ENCODE measurements around the gene DNAJB12.
A peak's percentile ranks its signal among the peaks of the same experiment; 100 is the strongest.
"Not testable (repeated sequence)": the region's sequence is repeated elsewhere in the genome, so short reads cannot be mapped to it uniquely, and the experiment has no call there.

The DNAJB12 gene

DNA sequence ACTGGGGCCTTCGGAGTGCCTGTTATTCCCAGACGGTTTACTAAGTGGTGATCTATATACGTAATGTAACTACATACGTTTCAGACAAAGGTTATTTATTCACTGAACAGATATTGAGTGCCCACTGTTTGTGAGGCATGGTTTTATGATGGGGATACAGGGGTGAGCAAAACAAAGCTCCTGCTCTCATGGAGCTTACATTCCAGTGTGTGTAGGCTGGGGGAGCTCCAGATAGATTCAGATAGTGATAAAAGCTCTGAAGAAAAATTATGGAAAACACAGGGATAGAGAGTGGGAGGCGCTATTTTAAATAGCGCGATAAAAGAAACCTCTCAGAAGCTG, 466 bp upstream of the DNAJB12 start:
- DNase-seq (ENCODE audit: low read depth): no peak

DNA sequence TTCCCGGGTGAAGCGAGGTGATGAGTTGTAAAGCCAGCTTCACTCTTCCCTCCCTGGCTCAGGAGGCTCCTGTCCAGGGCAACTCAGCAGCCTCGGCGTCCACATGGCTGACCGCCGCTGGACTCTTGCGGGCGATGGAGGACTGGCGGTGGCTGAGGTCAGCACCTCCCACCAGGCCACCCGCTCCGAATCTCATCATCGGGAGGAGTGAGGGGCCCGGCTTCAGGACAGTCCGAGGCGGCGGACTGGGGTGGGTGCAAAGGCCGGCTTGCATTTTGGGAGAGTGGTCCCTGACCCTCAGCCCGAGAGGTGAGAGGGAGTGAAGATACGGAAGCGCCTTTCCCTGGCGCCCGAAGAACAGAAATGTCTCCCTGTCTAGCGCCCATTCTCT, 759 bp downstream of the DNAJB12 start:
- peak overlapping the region; percentile 70 for H3K4me3 ChIP-seq (ENCODE audit: control insufficient read depth, low read depth, low read length)
- no peak for DNase-seq (ENCODE audit: low read depth)
- TF ChIP-seq, protein P1, sequence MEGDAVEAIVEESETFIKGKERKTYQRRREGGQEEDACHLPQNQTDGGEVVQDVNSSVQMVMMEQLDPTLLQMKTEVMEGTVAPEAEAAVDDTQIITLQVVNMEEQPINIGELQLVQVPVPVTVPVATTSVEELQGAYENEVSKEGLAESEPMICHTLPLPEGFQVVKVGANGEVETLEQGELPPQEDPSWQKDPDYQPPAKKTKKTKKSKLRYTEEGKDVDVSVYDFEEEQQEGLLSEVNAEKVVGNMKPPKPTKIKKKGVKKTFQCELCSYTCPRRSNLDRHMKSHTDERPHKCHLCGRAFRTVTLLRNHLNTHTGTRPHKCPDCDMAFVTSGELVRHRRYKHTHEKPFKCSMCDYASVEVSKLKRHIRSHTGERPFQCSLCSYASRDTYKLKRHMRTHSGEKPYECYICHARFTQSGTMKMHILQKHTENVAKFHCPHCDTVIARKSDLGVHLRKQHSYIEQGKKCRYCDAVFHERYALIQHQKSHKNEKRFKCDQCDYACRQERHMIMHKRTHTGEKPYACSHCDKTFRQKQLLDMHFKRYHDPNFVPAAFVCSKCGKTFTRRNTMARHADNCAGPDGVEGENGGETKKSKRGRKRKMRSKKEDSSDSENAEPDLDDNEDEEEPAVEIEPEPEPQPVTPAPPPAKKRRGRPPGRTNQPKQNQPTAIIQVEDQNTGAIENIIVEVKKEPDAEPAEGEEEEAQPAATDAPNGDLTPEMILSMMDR (IDR thresholded peaks at IDR 0.05; ENCODE audit: control insufficient read depth, insufficient read depth, low read depth, low read length, missing control alignments): no peak

More for the DNA sequence above, 466 bp upstream of the DNAJB12 start:
- TF ChIP-seq, protein P1 (IDR thresholded peaks at IDR 0.05; ENCODE audit: control insufficient read depth, insufficient read depth, low read depth, low read length, missing control alignments): no peak
- H3K4me3 ChIP-seq (ENCODE audit: control insufficient read depth, low read depth, low read length): peak overlapping the region; percentile 70

DNA sequence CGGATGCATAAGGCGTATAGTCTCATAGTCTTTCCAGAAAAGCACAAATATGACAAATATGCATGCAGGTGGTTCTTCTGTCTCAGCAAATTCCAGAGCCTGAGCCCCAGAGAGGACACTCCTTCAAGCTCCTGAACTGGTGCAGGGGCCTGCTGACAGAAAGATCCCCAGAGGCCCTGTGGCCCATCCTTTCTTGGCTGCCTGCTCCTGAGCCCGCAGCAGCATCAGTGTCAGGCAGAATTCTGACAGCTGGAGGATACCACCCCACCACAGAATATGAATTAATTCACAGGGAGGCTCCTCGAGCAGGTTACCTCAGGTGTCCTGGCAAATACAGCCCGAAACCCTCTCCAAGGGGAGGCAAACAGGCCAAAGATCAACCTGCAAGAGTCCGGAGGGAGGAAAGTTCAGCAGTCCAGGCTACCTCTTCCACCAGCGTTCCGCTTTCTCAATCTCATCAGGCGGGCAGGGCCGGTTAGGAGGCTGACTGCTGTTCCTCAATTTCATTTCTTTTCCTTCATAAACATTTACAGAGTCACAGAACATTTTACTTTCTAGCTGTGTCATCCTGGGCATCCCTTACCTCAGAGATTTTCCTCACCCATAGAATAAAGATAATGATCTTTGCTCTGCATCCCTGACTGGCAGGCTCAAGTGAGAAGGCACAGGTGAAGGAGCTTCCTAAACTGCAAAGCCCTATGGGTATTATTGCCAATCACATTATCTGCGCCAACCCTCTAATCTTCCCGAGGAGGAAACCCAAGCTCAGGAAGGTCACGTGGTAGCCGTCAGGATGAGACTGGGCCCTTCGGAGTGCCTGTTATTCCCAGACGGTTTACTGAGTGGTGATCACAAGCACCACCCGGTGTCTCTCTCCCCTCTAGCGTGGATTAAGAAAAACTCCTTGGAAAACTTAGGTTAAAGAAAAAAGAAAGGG, 1.4 kb downstream of the DNAJB12 start:
- peak overlapping the region; percentile 70 for H3K4me3 ChIP-seq (ENCODE audit: control insufficient read depth, low read depth, low read length)
- TF ChIP-seq, protein P1 (IDR thresholded peaks at IDR 0.05; ENCODE audit: control insufficient read depth, insufficient read depth, low read depth, low read length, missing control alignments): no peak
- no peak for DNase-seq (ENCODE audit: low read depth)

DNA sequence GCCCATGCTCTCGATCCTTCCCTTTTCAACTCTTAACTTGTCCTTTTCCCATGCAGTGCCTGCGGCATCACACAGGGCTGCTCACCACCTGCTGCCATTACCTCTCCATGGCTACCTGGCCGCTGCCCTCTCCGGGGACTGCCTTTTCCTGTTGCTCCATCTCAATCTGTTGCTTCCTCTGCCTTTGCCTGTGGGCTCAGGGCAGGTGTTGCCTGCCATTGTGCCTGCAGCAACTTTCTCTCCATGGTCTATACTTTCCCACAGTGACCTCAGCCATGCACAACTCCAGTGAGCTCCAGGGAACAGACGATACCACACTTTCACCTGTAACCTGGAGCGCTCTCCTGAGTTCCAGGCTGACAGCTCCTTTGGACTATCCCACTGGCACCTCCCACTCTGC, 3.2 kb downstream of the DNAJB12 start:
- TF ChIP-seq, protein P1 (IDR thresholded peaks at IDR 0.05; ENCODE audit: control insufficient read depth, insufficient read depth, low read depth, low read length, missing control alignments): no peak
- H3K4me3 ChIP-seq (ENCODE audit: control insufficient read depth, low read depth, low read length): no peak overlapping the region
- no peak for DNase-seq (ENCODE audit: low read depth)

DNA sequence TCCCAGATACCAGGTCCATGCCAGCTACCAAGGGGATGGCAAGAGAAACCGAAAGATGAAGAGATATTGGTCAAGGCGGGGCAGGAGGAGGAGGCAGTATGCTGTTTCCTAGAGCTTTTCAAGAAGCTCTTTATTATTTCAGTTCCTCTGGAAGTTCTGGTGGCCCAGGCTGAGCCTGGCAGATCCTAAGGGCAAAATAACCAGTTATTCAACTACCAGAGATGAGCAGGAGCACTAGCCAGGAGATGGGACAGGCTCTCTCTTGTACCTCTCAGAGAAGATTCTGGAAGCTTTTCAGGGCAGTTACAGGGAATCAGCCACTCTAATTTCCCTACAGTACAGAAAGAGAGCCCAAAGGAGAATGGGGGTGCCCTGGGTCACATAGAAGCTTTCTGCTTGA, 5.3 kb downstream of the DNAJB12 start:
- no peak for DNase-seq (ENCODE audit: low read depth)
- no peak overlapping the region for H3K4me3 ChIP-seq (ENCODE audit: control insufficient read depth, low read depth, low read length)
- TF ChIP-seq, protein P1 (IDR thresholded peaks at IDR 0.05; ENCODE audit: control insufficient read depth, insufficient read depth, low read depth, low read length, missing control alignments): no peak

DNA sequence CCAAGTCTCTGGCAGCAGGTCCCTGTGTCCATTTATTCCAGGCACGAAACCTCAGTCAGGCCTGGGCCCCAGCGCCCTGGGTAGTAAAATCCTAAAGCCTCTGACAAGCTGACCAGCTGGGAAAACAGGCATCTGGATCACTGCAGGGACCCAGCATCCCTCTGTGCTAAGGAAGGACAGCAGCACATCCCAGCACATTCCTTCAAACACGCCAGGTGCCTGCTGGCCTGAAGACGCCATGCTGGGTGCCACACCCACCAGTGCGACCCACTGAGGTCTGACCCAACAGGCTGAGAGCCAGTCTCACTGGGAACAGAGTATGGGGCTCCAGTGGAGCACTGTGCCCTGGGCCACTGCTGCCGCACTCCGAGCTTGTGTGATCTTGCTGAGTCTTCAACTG, 6.4 kb downstream of the DNAJB12 start:
- TF ChIP-seq, protein P1 (IDR thresholded peaks at IDR 0.05; ENCODE audit: control insufficient read depth, insufficient read depth, low read depth, low read length, missing control alignments): no peak
- H3K4me3 ChIP-seq (ENCODE audit: control insufficient read depth, low read depth, low read length): no peak overlapping the region
- no peak for DNase-seq (ENCODE audit: low read depth)

DNA sequence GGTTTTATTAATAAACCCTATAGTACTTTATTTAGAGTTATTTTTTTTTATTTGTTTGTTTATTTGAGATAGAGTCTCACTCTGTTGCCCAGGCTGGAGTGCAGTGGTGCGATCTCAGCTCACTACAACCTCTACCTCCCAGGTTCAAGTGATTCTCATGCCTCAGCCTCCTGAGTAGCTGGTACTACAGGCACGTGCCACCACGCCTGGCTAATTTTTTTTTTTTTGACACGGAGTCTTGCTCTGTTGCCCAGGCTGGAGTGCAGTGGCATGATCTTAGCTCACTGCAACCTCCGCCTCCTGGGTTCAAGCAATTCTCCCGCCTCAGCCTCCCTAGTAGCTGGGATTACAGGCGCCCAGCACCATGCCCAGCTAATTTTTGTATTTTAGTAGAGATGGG, 8.6 kb downstream of the DNAJB12 start:
- DNase-seq (ENCODE audit: low read depth); H3K4me3 ChIP-seq (ENCODE audit: control insufficient read depth, low read depth, low read length): not testable (repeated sequence)
